ENCODE data around the gene TWSG1. TPM values are rescaled to one million over a fixed set of nuclear protein-coding genes. Genes with fewer than 3 reads are reported as not detected.

Gene TWSG1
- total RNA-seq, 1 experiment from 2014 or later: 43.7 TPM

- intact Hi-C loops (cut with micrococcal nuclease; ENCODE audit: unreplicated experiment): no loop called here
- Mint-ChIP-seq H3K9me3 (ENCODE audit: unreplicated experiment) (peaks cover 7% of the 10 kb centered on the region), H3K4me1 (ENCODE audit: low read depth, unreplicated experiment) (no peaks in the 10 kb centered on the region), H3K36me3 (ENCODE audit: insufficient read depth, unreplicated experiment) (no peaks in the 10 kb centered on the region), H3K4me3 (ENCODE audit: unreplicated experiment) (no peak overlapping the region), H3K27ac (ENCODE audit: unreplicated experiment) (no peak overlapping the region), H3K27me3 (ENCODE audit: insufficient read depth, unreplicated experiment) (no peaks in the 10 kb centered on the region)
- ChIA-PET CTCF (no interaction called here), POLR2A (no interaction called here)
- TF ChIP-seq, protein P1, sequence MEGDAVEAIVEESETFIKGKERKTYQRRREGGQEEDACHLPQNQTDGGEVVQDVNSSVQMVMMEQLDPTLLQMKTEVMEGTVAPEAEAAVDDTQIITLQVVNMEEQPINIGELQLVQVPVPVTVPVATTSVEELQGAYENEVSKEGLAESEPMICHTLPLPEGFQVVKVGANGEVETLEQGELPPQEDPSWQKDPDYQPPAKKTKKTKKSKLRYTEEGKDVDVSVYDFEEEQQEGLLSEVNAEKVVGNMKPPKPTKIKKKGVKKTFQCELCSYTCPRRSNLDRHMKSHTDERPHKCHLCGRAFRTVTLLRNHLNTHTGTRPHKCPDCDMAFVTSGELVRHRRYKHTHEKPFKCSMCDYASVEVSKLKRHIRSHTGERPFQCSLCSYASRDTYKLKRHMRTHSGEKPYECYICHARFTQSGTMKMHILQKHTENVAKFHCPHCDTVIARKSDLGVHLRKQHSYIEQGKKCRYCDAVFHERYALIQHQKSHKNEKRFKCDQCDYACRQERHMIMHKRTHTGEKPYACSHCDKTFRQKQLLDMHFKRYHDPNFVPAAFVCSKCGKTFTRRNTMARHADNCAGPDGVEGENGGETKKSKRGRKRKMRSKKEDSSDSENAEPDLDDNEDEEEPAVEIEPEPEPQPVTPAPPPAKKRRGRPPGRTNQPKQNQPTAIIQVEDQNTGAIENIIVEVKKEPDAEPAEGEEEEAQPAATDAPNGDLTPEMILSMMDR (IDR thresholded peaks at IDR 0.05; ENCODE audit: insufficient read depth in 1 of 2, low read depth in 1 of 2, low read length in 1 of 2, severe bottlenecking in 1 of 2, unreplicated experiment in 1 of 2): no peak
- BruUV-seq (replicated peaks): no TSS peak
- Histone ChIP-seq H3K27me3 (replicated peaks; ENCODE audit: control insufficient read depth, insufficient read depth, low read length) (no peaks in the 10 kb centered on the region), H3K4me3 (ENCODE audit: low read depth, low read length) (no peak overlapping the region), H3K4me1 (no peaks in the 10 kb centered on the region), H3K9me3 (no peaks in the 10 kb centered on the region), H3K36me3 (ENCODE audit: control insufficient read depth, insufficient read depth, low read length) (no peaks in the 10 kb centered on the region)
- no peak for DNase-seq
Observed at GRCh38 chr18:9433671-9434121, 99.1 kb downstream of the TWSG1 start.

DNA sequence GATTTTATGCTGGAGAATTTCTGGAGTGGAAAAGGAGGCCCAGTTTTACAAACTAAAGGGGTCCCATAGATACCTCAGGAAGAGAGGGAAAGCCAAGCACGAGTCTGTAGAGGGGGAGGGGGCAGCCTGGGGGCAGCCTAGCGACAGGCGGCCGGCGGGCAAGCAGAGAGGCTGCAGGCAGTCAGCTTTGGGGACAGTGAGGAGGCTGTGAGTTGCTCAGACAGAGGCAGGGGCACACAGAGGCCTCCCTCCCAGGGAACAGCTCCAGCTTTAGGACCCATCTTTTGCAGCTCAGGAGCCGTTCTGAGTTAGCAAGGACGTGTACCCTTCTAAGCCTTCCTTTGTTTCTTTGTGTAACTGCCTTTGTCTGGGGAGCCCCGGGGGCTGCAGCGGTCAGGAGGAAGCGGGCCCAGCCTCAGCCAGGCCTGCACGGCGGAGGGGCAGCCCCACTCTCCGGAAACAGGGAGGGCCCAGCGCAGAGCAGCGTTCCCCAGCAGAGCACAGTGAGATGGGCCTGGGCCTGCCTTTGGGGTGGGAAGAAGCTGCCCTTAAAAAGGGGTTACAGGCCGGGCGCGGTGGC is 99.6 kb downstream of the TWSG1 start:
- no peaks in the 10 kb centered on the region for H3K36me3 Mint-ChIP-seq (ENCODE audit: insufficient read depth, unreplicated experiment)
- no peak overlapping the region for H3K27ac Mint-ChIP-seq (ENCODE audit: unreplicated experiment)
- no TSS peak for BruUV-seq (replicated peaks)
- TF ChIP-seq, protein P1 (IDR thresholded peaks at IDR 0.05; ENCODE audit: insufficient read depth in 1 of 2, low read depth in 1 of 2, low read length in 1 of 2, severe bottlenecking in 1 of 2, unreplicated experiment in 1 of 2): no peak
- no peak overlapping the region for H3K4me3 ChIP-seq (ENCODE audit: low read depth, low read length)
- ChIA-PET CTCF (no interaction called here), POLR2A (no interaction called here)
- no peaks in the 10 kb centered on the region for H3K27me3 ChIP-seq (replicated peaks; ENCODE audit: control insufficient read depth, insufficient read depth, low read length)
- H3K9me3 ChIP-seq: no peaks in the 10 kb centered on the region
- DNase-seq: no peak
- H3K4me1 ChIP-seq: no peaks in the 10 kb centered on the region
- intact Hi-C loops (cut with micrococcal nuclease; ENCODE audit: unreplicated experiment): no loop called here
- H3K9me3 Mint-ChIP-seq (ENCODE audit: unreplicated experiment): peaks cover 7% of the 10 kb centered on the region
- H3K36me3 ChIP-seq (ENCODE audit: control insufficient read depth, insufficient read depth, low read length): no peaks in the 10 kb centered on the region
- H3K4me1 Mint-ChIP-seq (ENCODE audit: low read depth, unreplicated experiment): no peaks in the 10 kb centered on the region
- no peak overlapping the region for H3K4me3 Mint-ChIP-seq (ENCODE audit: unreplicated experiment)
- H3K27me3 Mint-ChIP-seq (ENCODE audit: insufficient read depth, unreplicated experiment): no peaks in the 10 kb centered on the region

DNA sequence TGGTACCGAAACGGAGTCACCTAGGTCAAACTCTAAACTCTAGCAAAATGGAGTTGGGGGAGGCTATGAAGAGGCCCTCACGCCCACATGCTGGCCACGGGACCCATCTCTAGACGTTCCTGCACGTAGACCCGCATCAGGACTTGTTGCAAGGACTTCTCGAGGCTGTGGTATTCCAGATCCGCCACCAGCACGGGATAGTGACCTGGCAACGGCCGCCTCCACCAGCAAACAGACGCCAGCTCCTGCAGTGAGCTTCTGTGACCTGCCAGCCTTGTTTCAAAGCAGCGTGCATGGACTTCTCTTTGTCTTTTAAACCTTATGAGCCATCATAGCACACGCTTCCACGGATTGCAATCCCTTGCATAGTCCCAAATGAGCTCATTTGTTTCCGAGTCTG is 100.5 kb downstream of the TWSG1 start:
- Histone ChIP-seq H3K4me3 (ENCODE audit: low read depth, low read length) (no peak overlapping the region), H3K36me3 (ENCODE audit: control insufficient read depth, insufficient read depth, low read length) (no peaks in the 10 kb centered on the region), H3K27me3 (replicated peaks; ENCODE audit: control insufficient read depth, insufficient read depth, low read length) (no peaks in the 10 kb centered on the region), H3K4me1 (no peaks in the 10 kb centered on the region), H3K9me3 (no peaks in the 10 kb centered on the region)
- ChIA-PET CTCF (no interaction called here), POLR2A (no interaction called here)
- Mint-ChIP-seq H3K27ac (ENCODE audit: unreplicated experiment) (no peak overlapping the region), H3K27me3 (ENCODE audit: insufficient read depth, unreplicated experiment) (no peaks in the 10 kb centered on the region), H3K36me3 (ENCODE audit: insufficient read depth, unreplicated experiment) (no peaks in the 10 kb centered on the region), H3K9me3 (ENCODE audit: unreplicated experiment) (peaks cover 7% of the 10 kb centered on the region), H3K4me3 (ENCODE audit: unreplicated experiment) (no peak overlapping the region), H3K4me1 (ENCODE audit: low read depth, unreplicated experiment) (no peaks in the 10 kb centered on the region)
- DNase-seq: no peak
- intact Hi-C loops (cut with micrococcal nuclease; ENCODE audit: unreplicated experiment): no loop called here
- BruUV-seq (replicated peaks): no TSS peak
- TF ChIP-seq, protein P1 (IDR thresholded peaks at IDR 0.05; ENCODE audit: insufficient read depth in 1 of 2, low read depth in 1 of 2, low read length in 1 of 2, severe bottlenecking in 1 of 2, unreplicated experiment in 1 of 2): no peak
